GM13977 (cell line): ENCODE results near the gene DNAJB11.

Experiments
- DNase-seq: peaks from one replicate; pipeline ENCODE4 v3.0.0; 2012; ENCODE audit warnings: low spot score
- in situ Hi-C: fragments of 300-500 bp; cut with MboI; formaldehyde crosslinking; loops from one replicate; pipeline ENCODE4 v1.12.0; 2022; ENCODE audit warnings: low sequenced_read_pairs, low pct_unique_long_range_greater_than_20kb, mixed read lengths, inconsistent platforms; ENCODE audit not compliant: unreplicated experiment
- TF ChIP-seq, protein P1 (sequence below): IDR thresholded peaks from 2 replicates; pipeline ENCODE4 v1.5.1; 2012; ENCODE audit warnings: mild to moderate bottlenecking, control low read depth; ENCODE audit not compliant: insufficient read depth; ENCODE audit errors: extremely low read depth, missing control alignments

Gene DNAJB11

DNA sequence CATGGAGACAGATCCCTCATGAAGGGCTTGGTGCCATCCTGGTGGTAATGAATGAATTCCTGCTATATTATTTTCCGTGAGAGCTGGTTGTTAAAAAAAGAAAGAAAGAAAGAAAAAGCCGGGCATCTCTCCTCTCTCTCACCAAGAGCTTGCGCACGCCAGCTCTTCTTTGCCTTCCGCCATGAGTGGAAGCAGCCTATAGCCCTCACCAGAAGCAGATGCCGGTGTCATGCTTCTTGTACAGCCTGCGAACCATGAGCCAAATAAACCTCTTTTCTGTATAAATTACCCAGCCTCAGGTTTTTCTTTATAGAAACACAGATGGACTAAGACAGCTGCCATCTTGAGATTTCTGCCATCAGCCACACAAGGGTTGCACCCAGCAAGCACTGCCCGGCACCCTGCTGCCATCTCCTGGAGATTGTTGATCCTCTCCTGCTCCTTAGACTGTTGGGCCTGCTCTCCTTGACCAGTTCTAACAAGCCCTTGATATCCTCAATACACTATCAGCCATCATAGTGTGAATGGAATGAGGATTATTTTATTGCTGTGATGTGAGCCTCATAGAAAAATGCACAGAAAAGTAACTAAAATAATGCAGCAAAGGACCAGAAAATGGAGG lies 38.8 kb downstream of the DNAJB11 start:
- TF ChIP-seq, protein P1, sequence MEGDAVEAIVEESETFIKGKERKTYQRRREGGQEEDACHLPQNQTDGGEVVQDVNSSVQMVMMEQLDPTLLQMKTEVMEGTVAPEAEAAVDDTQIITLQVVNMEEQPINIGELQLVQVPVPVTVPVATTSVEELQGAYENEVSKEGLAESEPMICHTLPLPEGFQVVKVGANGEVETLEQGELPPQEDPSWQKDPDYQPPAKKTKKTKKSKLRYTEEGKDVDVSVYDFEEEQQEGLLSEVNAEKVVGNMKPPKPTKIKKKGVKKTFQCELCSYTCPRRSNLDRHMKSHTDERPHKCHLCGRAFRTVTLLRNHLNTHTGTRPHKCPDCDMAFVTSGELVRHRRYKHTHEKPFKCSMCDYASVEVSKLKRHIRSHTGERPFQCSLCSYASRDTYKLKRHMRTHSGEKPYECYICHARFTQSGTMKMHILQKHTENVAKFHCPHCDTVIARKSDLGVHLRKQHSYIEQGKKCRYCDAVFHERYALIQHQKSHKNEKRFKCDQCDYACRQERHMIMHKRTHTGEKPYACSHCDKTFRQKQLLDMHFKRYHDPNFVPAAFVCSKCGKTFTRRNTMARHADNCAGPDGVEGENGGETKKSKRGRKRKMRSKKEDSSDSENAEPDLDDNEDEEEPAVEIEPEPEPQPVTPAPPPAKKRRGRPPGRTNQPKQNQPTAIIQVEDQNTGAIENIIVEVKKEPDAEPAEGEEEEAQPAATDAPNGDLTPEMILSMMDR, result peak; percentile 41
- in situ Hi-C loops, result no loop called here
- peak; percentile 29 for DNase-seq

DNA sequence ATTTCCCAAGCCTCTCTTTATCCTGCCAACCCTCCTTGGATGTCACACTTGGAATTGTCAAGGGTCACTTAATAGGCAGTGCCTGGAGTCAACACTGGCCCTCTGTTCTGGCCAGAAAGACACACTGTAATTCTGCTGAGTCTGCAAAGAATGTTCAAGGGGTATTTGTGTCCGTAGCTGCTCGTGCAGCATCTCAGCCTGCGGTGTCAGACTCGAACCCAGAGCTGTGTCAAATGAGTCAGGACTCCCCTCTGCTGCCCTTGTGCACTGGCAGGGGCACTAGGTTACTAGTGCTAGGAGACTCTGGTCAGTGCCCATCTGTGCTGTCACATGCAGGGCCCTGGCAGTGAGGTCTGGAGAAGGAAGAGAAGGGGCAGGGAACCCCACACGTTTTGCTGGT lies 41.5 kb downstream of the DNAJB11 start:
- TF ChIP-seq, protein P1, result no peak
- in situ Hi-C loops, result loop anchor here (10.0 kb wide), 1 partner anchor 203 kb away; no protein-coding TSS in a partner anchor

DNA sequence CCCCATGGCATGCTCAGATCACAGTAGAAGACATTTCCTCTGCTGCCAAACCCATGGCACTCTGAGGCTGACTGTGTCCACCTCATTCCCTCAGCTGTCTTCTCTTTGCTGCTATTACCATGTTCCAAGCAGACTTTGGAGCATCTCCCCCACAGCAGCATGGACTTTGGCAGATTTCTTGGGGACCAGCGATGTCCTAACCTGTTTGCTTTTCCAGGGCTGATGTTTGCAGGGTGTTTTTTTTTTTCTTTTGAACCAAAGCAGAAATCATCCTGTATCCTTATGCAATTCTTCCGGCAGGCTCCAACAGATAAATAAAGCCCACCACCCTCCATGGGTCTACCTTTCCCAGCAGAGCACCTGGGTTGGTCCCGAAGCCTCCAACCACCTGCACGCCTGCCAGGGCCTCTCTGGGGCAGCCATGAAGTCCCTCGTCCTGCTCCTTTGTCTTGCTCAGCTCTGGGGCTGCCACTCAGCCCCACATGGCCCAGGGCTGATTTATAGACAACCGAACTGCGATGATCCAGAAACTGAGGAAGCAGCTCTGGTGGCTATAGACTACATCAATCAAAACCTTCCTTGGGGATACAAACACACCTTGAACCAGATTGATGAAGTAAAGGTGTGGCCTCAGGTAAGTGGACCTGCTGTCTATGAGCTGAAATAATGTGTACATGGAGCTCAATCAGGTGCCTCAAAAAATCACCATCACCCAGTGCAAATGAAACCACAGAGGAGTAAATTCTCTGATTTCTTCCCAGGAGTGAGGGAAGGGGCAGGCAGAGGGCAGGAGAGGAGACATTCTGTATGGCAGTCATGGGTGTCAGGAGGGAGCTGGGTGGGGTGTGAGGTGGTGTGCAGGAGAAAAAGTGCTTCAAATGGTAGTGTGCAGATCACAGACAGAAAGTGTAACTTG lies 42.5 kb downstream of the DNAJB11 start, which contains the start of gene AHSG:
Gene AHSG, plus strand, starts transcription at position 340 of the 916 bp plus-strand sequence. Its CDS starts 82 bp downstream, at position 422.
- DNase-seq, result no peak
- TF ChIP-seq, protein P1, result no peak
- in situ Hi-C loops, result loop anchor here (10.0 kb wide), 1 partner anchor 202 kb away; no protein-coding TSS in a partner anchor

More for the DNA sequence above, 41.5 kb downstream of the DNAJB11 start:
- DNase-seq, result no peak

DNA sequence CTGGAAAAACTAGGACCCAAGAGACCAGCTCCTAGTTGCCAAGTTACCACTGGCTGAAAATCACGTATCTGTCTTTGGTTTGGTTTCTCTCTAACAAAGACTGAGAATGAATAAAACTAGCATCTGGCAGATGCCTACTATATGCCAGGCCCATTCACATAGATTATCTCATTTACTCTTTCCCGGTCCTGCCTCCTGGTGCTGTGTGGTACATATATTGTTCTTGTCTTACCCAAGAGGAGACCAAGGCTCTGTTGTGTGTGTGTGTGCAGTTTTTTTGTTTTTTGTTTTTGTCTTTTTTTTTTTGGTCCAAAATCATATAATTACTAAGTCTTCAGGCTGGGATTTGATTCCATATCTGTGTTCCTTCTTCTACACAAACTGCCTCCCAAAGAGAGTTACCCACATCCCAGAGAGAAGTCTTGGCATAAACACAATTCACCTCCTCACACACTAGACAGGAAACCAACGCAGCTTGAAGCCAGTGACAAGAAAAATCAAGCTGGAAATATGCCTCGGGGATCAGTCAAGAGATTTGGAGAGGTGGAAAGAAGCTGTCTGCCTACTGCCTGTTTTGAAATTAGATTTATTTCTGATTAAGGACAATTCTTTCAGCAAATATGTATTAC lies 43.2 kb downstream of the DNAJB11 start:
- TF ChIP-seq, protein P1, result no peak
- DNase-seq, result no peak
- in situ Hi-C loops, result loop anchor here (10.0 kb wide), 1 partner anchor 201 kb away; no protein-coding TSS in a partner anchor

DNA sequence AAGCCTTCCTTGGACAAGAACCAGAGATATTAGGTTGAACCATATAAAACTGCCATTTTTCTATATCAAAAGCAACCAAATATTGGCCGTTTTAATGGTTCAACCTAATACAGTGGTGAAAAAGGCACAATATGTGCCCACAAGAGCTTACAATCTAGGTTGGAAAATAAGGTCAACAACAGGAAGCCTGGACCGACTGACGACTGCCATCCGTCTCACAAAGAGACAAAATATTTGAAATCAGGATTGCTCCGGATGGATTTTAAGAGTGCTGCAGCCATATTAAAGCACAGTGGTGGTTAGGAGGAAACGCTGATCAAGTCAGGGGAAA lies 43.7 kb downstream of the DNAJB11 start:
- DNase-seq, result no peak
- TF ChIP-seq, protein P1, result no peak
- in situ Hi-C loops, result loop anchor here (10.0 kb wide), 1 partner anchor 201 kb away; no protein-coding TSS in a partner anchor

DNA sequence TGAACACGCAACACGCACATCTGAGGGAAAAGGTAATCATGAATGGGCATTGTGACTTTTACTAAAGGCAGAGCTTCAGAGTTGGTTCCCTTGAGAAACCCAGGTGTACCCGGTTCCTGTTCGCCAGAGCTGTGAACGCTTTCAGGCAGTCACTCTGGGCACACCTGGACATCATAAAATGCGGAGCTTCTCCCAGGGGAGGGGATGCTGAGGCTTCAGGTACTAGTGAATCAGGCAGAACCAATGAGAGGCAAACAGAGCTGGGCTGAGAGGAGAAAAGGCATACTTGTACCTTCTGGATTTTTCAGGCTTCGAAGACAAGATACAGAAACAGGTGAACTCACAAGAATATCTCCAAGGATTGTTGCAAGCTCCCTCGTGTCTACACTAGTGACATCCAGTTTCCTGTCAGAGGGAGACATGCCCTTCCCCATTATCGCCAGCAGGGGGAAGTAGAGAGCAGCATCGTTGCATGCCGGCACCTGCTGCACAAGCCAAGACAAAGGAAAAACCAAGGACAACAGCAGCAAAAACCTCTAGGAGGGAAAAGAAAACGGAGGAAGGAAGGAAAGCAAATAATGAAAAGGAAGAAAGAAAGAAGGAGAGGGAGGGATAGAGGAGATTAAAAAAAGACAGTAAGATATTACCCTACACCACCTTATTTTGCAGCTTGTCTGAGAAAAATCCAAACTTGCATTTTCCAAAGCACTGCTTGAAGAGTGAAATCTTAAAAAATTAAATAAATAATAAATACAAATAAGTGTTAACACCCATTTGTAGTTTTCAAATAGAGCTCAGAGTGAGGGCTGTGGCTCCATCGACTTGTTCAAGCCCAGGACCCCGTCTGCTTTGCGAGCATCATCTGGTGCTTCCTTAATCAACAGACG lies 44.3 kb downstream of the DNAJB11 start:
- TF ChIP-seq, protein P1, result peak; percentile 91
- in situ Hi-C loops, result loop anchor here (10.0 kb wide), 1 partner anchor 200 kb away; no protein-coding TSS in a partner anchor
- DNase-seq, result peak; percentile 85
